HUES48 (cell line): Measurements from ENCODE around the gene PGK2.
A peak's percentile ranks its signal among the peaks of the same experiment; 100 is the strongest.
"Not testable (repeated sequence)": the region's sequence is repeated elsewhere in the genome, so short reads cannot be mapped to it uniquely, and the experiment has no call there.

Experiments
- H3K27ac ChIP-seq: one replicate; pipeline ENCODE4 v1.7.0; 2013; ENCODE audit warnings: low read depth, low read length, inconsistent platforms
- H3K27me3 ChIP-seq: 2 replicates; pipeline ENCODE4 v1.6.1; 2013; ENCODE audit warnings: mild to moderate bottlenecking, low read length; ENCODE audit not compliant: control insufficient read depth, insufficient read depth
- H3K36me3 ChIP-seq: 2 replicates; pipeline ENCODE4 v1.6.1; 2013; ENCODE audit warnings: low read length; ENCODE audit not compliant: control insufficient read depth, insufficient read depth
- H3K4me1 ChIP-seq: 2 replicates; pipeline ENCODE4 v1.6.1; 2013; ENCODE audit warnings: mild to moderate bottlenecking, low read length; ENCODE audit not compliant: control insufficient read depth, insufficient read depth
- H3K4me3 ChIP-seq: 2 replicates; pipeline ENCODE4 v1.5.1; 2013; ENCODE audit warnings: mild to moderate bottlenecking, low read depth, low read length
- H3K9ac ChIP-seq: 2 replicates; pipeline ENCODE4 v1.6.1; 2013; ENCODE audit warnings: mild to moderate bottlenecking, low read depth, low read length, moderate library complexity
- H3K9me3 ChIP-seq: 2 replicates; pipeline ENCODE4 v1.6.1; 2013; ENCODE audit warnings: low read length; ENCODE audit not compliant: control insufficient read depth, insufficient read depth

Gene PGK2

DNA sequence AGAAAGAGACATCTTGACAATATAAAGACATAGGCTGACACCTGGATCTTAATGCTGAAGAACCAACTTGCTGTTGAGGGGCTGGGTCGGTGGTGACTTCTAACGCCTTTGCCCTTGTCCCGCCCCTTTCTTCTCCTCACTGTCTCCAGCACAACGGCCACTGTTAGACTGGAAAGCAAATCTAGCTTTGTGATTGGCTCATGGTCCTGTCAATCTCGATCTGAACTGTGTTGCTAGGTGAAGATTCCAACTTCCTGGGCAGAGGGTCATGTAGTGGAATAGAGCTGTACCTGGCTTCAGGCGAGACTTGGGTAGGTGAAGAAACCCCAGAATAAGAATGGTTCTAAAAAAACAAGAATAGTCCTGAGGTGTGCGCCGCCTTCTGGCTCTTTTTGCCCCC lies at the start of gene PGK2:
TSS of gene PGK2 (minus strand) at position 110 of the 400 bp plus-strand sequence. CDS start at position 12, 98 bp downstream.
- H3K4me3 ChIP-seq: no peak within 1 kb of the TSS
- no peak within 1 kb of the TSS for H3K9ac ChIP-seq
- no peaks in the 10 kb centered on the region for H3K9me3 ChIP-seq
- H3K27me3 ChIP-seq: no peaks in the 10 kb centered on the region
- H3K36me3 ChIP-seq: no peaks in the 10 kb centered on the region
- no peak within 1 kb of the TSS for H3K27ac ChIP-seq
- peaks cover 7% of the 10 kb centered on the region; the same call in 1 of the 2 replicates for H3K4me1 ChIP-seq

DNA sequence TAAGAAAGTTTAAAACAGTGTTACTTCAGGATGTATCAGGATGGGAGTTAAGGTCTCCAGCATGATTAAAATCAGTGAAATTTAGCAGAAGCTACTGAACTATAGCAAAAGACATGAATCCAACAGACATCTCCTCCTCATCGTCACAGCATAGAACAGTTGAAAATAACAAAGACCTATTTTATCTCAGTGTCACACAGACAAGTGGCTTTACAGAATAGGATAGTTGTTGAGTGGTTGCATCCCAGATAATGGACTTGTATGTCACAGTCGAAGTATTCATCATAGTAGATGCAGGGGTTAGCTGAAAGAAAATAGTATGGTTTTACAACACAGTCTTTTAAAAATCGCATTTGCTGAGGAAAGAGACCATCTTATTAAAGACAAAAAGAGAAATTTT lies 48.1 kb upstream of the PGK2 start:
- Histone ChIP-seq H3K4me3 (no peak overlapping the region), H3K27me3 (no peaks in the 10 kb centered on the region), H3K36me3 (no peaks in the 10 kb centered on the region), H3K27ac (no peak overlapping the region), H3K9me3 (no peaks in the 10 kb centered on the region), H3K9ac (no peak overlapping the region), H3K4me1 (peaks cover 29% of the 10 kb centered on the region)

DNA sequence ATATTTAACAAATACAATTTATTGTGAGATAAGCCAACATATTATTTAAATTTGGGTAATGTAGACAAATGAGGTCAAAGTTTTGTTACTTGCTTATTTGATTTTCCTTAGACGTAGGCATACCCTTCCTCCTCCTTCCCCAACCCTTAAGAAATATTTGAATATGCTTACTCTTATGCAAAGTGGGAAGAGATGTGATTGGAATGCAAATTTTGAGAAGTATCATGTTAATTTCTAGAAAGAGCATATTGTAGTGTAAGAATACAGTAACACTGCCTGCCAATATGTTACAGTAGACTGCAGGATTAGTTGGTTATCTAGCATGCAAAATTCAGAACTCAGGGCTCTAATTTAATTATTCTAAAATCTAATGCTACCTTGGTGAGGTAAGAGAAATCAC lies 46.3 kb upstream of the PGK2 start:
- Histone ChIP-seq H3K9me3 (no peaks in the 10 kb centered on the region), H3K4me3 (peak overlapping the region; percentile 19; the same call in 1 of the 2 replicates), H3K27me3 (no peaks in the 10 kb centered on the region), H3K9ac (no peak overlapping the region), H3K36me3 (no peaks in the 10 kb centered on the region), H3K27ac (no peak overlapping the region), H3K4me1 (peaks cover 29% of the 10 kb centered on the region)

DNA sequence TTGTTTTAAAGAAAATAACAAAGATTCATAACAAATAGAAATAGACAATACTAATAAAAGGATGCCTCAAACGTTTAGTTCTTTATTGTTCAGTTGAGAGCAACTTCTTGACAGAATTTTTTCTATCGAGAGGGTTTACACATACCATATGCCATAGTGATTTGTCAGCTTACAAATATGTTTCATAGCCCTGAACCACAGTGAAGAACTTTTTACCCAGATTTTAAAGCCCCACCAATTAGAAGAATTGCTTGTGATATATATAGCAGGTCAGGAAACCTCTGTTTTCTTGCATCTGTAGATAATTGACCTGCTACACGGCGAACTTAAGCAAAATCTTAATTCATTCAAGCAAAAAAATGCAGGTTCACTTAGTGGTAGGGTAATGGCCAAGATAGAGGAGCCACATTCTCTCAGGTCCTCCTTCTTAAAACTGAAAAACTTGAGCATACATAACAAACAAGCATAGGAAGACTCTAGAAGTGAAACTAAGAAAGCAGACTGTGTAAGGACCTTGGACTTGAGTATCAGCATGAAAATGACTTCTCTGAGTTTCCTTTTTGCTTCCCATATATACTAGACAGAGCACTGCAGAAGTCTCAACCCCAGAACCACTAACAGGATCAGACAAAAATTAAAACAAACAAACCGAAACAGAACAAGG lies 39.8 kb upstream of the PGK2 start:
- Histone ChIP-seq H3K27me3 (no peaks in the 10 kb centered on the region), H3K27ac (no peak overlapping the region), H3K36me3 (no peaks in the 10 kb centered on the region), H3K4me1 (no peaks in the 10 kb centered on the region), H3K9ac (no peak overlapping the region), H3K4me3 (no peak overlapping the region), H3K9me3 (no peaks in the 10 kb centered on the region)

- no peak overlapping the region for H3K9ac ChIP-seq
- no peak overlapping the region for H3K4me3 ChIP-seq
- H3K4me1 ChIP-seq: no peaks in the 10 kb centered on the region
- H3K27ac ChIP-seq: no peak overlapping the region
- H3K36me3 ChIP-seq: no peaks in the 10 kb centered on the region
- no peaks in the 10 kb centered on the region for H3K9me3 ChIP-seq
- no peaks in the 10 kb centered on the region for H3K27me3 ChIP-seq
Observed at GRCh38 chr6:49815166-49815565, 28.1 kb upstream of the PGK2 start.

DNA sequence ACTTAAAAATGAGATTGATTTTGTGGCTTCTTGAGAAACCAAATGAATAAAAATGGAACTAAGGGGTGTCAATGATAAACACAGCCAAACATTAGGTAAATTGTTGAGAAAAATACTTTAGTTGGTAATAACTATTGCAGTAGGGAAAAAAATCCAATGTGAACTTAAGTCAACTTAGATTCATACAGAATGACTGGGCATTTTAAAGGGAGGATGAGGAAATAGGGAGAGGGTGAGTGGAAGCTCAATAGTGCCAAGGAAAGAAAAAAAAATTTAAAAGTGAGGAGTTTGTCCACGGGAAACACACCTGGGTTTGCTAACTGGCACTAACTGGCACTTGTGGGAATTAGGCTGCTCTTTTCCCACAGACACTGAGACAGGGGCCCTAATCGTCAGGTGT lies 26.2 kb upstream of the PGK2 start:
- no peaks in the 10 kb centered on the region for H3K27me3 ChIP-seq
- H3K4me1 ChIP-seq: no peaks in the 10 kb centered on the region
- no peak overlapping the region for H3K27ac ChIP-seq
- H3K4me3 ChIP-seq: no peak overlapping the region
- H3K36me3 ChIP-seq: no peaks in the 10 kb centered on the region
- H3K9ac ChIP-seq: no peak overlapping the region
- no peaks in the 10 kb centered on the region for H3K9me3 ChIP-seq

DNA sequence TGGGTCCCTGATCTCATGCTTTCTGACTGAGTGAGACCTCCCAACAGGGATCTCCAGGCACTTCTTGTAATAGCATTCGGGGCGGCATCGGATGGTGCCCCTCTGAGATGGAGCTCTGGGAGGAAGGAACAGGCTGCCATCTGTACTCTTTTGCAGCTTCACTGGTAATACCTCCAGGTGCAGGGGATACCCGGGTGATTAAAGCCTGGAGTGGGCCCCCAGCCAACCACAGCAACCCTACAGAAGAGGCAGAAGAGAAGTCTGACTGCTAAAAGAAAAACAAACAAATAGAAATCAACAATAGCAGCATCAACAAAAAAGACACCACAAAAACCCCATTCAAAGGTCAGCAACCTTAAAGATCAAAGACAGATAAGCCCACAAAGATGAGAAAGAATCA lies 19.1 kb upstream of the PGK2 start:
- H3K9ac ChIP-seq: no peak overlapping the region
- no peaks in the 10 kb centered on the region for H3K27me3 ChIP-seq
- H3K4me1 ChIP-seq: no peaks in the 10 kb centered on the region
- no peaks in the 10 kb centered on the region for H3K9me3 ChIP-seq
- no peak overlapping the region for H3K4me3 ChIP-seq
- no peak overlapping the region for H3K27ac ChIP-seq
- no peaks in the 10 kb centered on the region for H3K36me3 ChIP-seq

GRCh38 chr6:49805246-49805645 lies 18.2 kb upstream of the PGK2 start:
- H3K27me3 ChIP-seq: no peaks in the 10 kb centered on the region
- H3K27ac ChIP-seq: no peak overlapping the region
- no peak overlapping the region for H3K4me3 ChIP-seq
- no peaks in the 10 kb centered on the region for H3K36me3 ChIP-seq
- H3K9me3 ChIP-seq: no peaks in the 10 kb centered on the region
- no peak overlapping the region for H3K9ac ChIP-seq
- H3K4me1 ChIP-seq: no peaks in the 10 kb centered on the region

GRCh38 chr6:49801525-49801924 lies 14.4 kb upstream of the PGK2 start:
- Histone ChIP-seq H3K4me3 (no peak overlapping the region), H3K4me1 (no peaks in the 10 kb centered on the region), H3K9ac (no peak overlapping the region), H3K27me3 (no peaks in the 10 kb centered on the region), H3K36me3 (no peaks in the 10 kb centered on the region), H3K27ac (no peak overlapping the region), H3K9me3 (no peaks in the 10 kb centered on the region)

DNA sequence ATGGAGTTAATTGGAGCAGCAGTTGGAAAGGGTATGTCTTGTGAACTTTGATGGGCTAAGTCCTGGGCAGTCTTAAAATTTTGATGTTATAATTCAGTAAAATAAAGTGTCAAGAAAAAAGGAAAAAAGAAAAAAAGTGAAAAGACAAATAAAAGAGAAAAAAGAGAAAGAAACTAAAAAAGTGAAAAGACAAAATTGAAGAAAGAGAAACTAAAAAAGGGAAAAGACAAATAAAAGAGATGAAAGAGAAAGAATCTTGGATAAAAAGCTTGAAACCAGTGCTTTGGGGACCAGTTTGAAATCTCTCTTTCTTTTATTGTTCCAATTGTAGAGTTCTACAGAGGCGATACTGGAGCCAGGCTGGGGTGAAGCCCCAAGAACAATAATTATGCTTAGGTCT lies 12.0 kb upstream of the PGK2 start:
- Histone ChIP-seq H3K27ac (no peak overlapping the region), H3K9ac (no peak overlapping the region), H3K27me3 (no peaks in the 10 kb centered on the region)

GRCh38 chr6:49796842-49797455 lies 9.9 kb upstream of the PGK2 start:
- peak overlapping the region; percentile 63 for H3K4me3 ChIP-seq
- H3K36me3 ChIP-seq, H3K9ac ChIP-seq, H3K4me1 ChIP-seq, H3K9me3 ChIP-seq, H3K27me3 ChIP-seq, H3K27ac ChIP-seq: not testable (repeated sequence)

More for the DNA sequence above, 12.0 kb upstream of the PGK2 start:
- no peak overlapping the region for H3K4me3 ChIP-seq
- no peaks in the 10 kb centered on the region for H3K4me1 ChIP-seq
- no peaks in the 10 kb centered on the region for H3K36me3 ChIP-seq
- no peaks in the 10 kb centered on the region for H3K9me3 ChIP-seq
